GM18498 (cell line): ENCODE results near the gene ZSCAN10.
"Not testable (repeated sequence)": the region's sequence is repeated elsewhere in the genome, so short reads cannot be mapped to it uniquely, and the experiment has no call there.

Experiments used
- ATAC-seq: cut with Tn5 transposase; IDR thresholded peaks from one replicate; pipeline ENCODE4 v1.9.1; 2021; ENCODE audit warnings: mild to moderate bottlenecking, moderate library complexity; ENCODE audit not compliant: unreplicated experiment

Gene ZSCAN10

GRCh38 chr16:3065069-3065741, 33.9 kb downstream of the ZSCAN10 start, which contains the start of gene IL32:
TSS of gene IL32 (plus strand) at chr16:3065640. CDS start at chr16:3065812, 172 bp downstream.
- no peak for ATAC-seq

GRCh38 chr16:3063625-3064386, 35.3 kb downstream of the ZSCAN10 start:
- no peak for ATAC-seq

GRCh38 chr16:3062553-3062952, 36.5 kb downstream of the ZSCAN10 start:
- no peak for ATAC-seq

GRCh38 chr16:3060339-3061127, 38.6 kb downstream of the ZSCAN10 start:
- ATAC-seq: no peak

GRCh38 chr16:3059723-3060242, 39.3 kb downstream of the ZSCAN10 start:
- no peak for ATAC-seq

- peak; percentile 84 for ATAC-seq
Measured at GRCh38 chr16:3059041-3059722, 39.9 kb downstream of the ZSCAN10 start.

GRCh38 chr16:3058139-3059030, 40.7 kb downstream of the ZSCAN10 start:
- ATAC-seq: peak; percentile 21

- no peak for ATAC-seq
Measured at GRCh38 chr16:3057181-3058138, 41.6 kb downstream of the ZSCAN10 start.

- no peak for ATAC-seq
Measured at GRCh38 chr16:3056336-3057180, 42.5 kb downstream of the ZSCAN10 start.

- ATAC-seq: not testable (repeated sequence)
Measured at GRCh38 chr16:3055734-3056115, 43.4 kb downstream of the ZSCAN10 start.

GRCh38 chr16:3054965-3055733, 43.9 kb downstream of the ZSCAN10 start:
- ATAC-seq: no peak

- ATAC-seq: not testable (repeated sequence)
Measured at GRCh38 chr16:3053330-3053710, 45.8 kb downstream of the ZSCAN10 start.

- ATAC-seq: not testable (repeated sequence)
Measured at GRCh38 chr16:3052571-3053329, 46.3 kb downstream of the ZSCAN10 start.

- no peak for ATAC-seq
Measured at GRCh38 chr16:3051494-3051893, 47.6 kb downstream of the ZSCAN10 start.

GRCh38 chr16:3051009-3051408, 48.1 kb downstream of the ZSCAN10 start:
- no peak for ATAC-seq

GRCh38 chr16:3050487-3050886, 48.6 kb downstream of the ZSCAN10 start:
- ATAC-seq: no peak
